ENCODE data around the gene FRMD7. TPM values are rescaled to one million over a fixed set of nuclear protein-coding genes. Genes with fewer than 3 reads are reported as not detected.
"Not testable (repeated sequence)": the region's sequence is repeated elsewhere in the genome, so short reads cannot be mapped to it uniquely, and the experiment has no call there.

FRMD7 gene
- total and polyA plus RNA-seq, 2 donors from 2014 or later: 0.19 to 2.5 TPM

DNA sequence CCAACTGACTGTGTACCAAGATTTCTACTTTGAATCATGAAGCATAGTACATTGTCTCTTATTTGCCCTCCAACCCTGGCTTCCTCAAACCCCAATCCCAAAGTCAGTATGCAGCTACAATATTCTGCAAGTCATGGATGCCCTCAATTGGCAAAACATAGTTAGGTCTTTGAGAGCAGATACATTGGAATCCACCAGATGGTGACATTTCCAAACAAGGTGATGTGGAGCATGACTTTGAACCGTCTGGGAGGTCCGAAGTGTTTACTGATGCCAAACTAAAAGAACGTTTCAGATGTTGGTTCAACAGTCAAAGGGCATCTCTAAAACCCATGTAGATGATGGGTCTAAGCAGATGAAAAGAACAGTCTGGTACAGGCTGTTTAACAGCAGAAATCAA, 43.7 kb upstream of the FRMD7 start:
- DNase-seq: peak in 1 of 5 donors; percentile 6
- no peaks in the 10 kb centered on the region for H3K9me3 ChIP-seq (ENCODE audit: control insufficient read depth in 2 of 3, insufficient read depth in 1 of 3, low read length in 3 of 3)
- H3K36me3 ChIP-seq (ENCODE audit: control insufficient read depth in 2 of 3, insufficient read depth in 3 of 3, low read length in 3 of 3): no peaks in the 10 kb centered on the region
- no peak overlapping the region for H3K27ac ChIP-seq (ENCODE audit: low read depth in 2 of 2, low read length in 2 of 2)
- TF ChIP-seq, protein P1, sequence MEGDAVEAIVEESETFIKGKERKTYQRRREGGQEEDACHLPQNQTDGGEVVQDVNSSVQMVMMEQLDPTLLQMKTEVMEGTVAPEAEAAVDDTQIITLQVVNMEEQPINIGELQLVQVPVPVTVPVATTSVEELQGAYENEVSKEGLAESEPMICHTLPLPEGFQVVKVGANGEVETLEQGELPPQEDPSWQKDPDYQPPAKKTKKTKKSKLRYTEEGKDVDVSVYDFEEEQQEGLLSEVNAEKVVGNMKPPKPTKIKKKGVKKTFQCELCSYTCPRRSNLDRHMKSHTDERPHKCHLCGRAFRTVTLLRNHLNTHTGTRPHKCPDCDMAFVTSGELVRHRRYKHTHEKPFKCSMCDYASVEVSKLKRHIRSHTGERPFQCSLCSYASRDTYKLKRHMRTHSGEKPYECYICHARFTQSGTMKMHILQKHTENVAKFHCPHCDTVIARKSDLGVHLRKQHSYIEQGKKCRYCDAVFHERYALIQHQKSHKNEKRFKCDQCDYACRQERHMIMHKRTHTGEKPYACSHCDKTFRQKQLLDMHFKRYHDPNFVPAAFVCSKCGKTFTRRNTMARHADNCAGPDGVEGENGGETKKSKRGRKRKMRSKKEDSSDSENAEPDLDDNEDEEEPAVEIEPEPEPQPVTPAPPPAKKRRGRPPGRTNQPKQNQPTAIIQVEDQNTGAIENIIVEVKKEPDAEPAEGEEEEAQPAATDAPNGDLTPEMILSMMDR (IDR thresholded peaks at IDR 0.05; ENCODE audit: borderline replicate concordance, extremely low read depth, insufficient read depth): peak; percentile 7
- no peak for FAIRE-seq
- H3K4me1 ChIP-seq (ENCODE audit: control insufficient read depth in 2 of 3, insufficient read depth in 2 of 3, low read depth in 1 of 3, low read length in 3 of 3): no peaks in the 10 kb centered on the region
- no peak overlapping the region for H3K9ac ChIP-seq (ENCODE audit: low read length in 3 of 3)
- peaks cover 7% of the 10 kb centered on the region for H3K27me3 ChIP-seq (ENCODE audit: control insufficient read depth, insufficient read depth, low read length)
- intact Hi-C loops (cut with DNase I): no loop called here
- H3K4me3 ChIP-seq (ENCODE audit: low read length in 3 of 3): no peak overlapping the region

DNA sequence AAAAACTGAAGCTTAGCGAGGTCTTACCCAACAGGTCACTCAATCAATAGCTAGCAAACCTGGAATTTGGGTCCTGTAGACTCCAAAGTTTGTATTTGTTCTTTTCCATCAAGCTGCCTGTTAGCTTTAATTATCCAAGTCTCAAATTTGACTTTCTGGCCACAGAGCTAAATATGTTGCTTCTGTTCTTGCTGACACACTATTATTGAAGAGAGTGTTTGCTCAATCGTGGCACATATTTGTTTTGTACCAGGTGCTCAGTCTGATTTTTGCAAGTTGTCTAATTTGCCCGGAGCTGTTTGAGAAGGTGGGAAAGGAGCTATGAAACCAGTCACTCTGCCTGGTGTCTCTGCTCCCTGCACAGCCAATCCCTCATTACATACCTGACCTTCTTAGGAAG, 41.7 kb upstream of the FRMD7 start:
- Histone ChIP-seq H3K27ac (ENCODE audit: low read depth in 2 of 2, low read length in 2 of 2) (no peak overlapping the region), H3K9me3 (ENCODE audit: control insufficient read depth in 2 of 3, insufficient read depth in 1 of 3, low read length in 3 of 3) (no peaks in the 10 kb centered on the region), H3K27me3 (ENCODE audit: control insufficient read depth, insufficient read depth, low read length) (peaks cover 4% of the 10 kb centered on the region), H3K4me1 (ENCODE audit: control insufficient read depth in 2 of 3, insufficient read depth in 2 of 3, low read depth in 1 of 3, low read length in 3 of 3) (no peaks in the 10 kb centered on the region), H3K36me3 (ENCODE audit: control insufficient read depth in 2 of 3, insufficient read depth in 3 of 3, low read length in 3 of 3) (no peaks in the 10 kb centered on the region), H3K4me3 (ENCODE audit: low read length in 3 of 3) (no peak overlapping the region), H3K9ac (ENCODE audit: low read length in 3 of 3) (no peak overlapping the region)
- TF ChIP-seq, protein P1 (IDR thresholded peaks at IDR 0.05; ENCODE audit: borderline replicate concordance, extremely low read depth, insufficient read depth): no peak
- DNase-seq: no peak
- no peak for FAIRE-seq
- intact Hi-C loops (cut with DNase I): no loop called here

DNA sequence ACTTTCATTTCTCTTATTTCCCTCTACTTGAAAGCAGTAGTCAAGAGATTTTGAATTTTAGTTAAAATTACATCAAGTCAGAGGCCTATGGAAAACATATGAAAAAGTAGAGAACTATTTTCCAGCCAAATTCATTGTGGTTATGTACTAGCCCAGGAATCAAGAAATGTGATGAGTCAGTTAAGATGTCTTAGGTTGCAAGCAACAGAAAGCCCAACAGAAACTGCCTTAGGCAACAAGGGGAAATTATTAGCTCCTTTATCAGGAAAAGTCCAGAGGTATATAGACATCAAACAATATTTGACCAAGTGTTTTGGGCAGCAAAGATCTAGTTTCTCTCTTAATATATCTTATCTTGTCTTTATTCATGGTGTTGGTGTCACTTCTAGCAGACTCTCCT, 37.8 kb upstream of the FRMD7 start:
- Histone ChIP-seq H3K27me3 (ENCODE audit: control insufficient read depth, insufficient read depth, low read length) (peaks cover 2% of the 10 kb centered on the region), H3K9me3 (ENCODE audit: control insufficient read depth in 2 of 3, insufficient read depth in 1 of 3, low read length in 3 of 3) (no peaks in the 10 kb centered on the region), H3K4me3 (ENCODE audit: low read length in 3 of 3) (no peak overlapping the region), H3K36me3 (ENCODE audit: control insufficient read depth in 2 of 3, insufficient read depth in 3 of 3, low read length in 3 of 3) (no peaks in the 10 kb centered on the region), H3K4me1 (ENCODE audit: control insufficient read depth in 2 of 3, insufficient read depth in 2 of 3, low read depth in 1 of 3, low read length in 3 of 3) (no peaks in the 10 kb centered on the region), H3K9ac (ENCODE audit: low read length in 3 of 3) (no peak overlapping the region), H3K27ac (ENCODE audit: low read depth in 2 of 2, low read length in 2 of 2) (no peak overlapping the region)
- no peak for FAIRE-seq
- TF ChIP-seq, protein P1 (IDR thresholded peaks at IDR 0.05; ENCODE audit: borderline replicate concordance, extremely low read depth, insufficient read depth): no peak
- intact Hi-C loops (cut with DNase I): no loop called here
- no peak for DNase-seq

DNA sequence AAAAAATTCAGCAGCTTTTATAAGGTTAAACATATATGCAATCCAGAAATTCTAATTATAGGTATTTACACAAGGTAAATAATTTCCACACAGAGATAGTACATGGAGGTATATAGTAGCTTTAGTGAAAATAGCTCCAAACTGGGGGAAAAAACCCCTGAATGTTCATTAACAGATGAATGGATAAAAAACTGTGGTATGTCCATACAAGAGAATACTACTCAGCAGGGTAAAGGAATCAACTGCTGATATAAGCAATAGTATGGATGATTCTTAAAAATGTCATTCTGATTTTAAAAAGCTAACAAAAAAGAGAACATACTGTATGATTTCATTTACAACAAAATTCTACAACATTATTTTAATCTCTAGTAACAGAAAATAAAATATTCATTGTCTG, 37.2 kb upstream of the FRMD7 start:
- H3K4me1 ChIP-seq (ENCODE audit: control insufficient read depth in 2 of 3, insufficient read depth in 2 of 3, low read depth in 1 of 3, low read length in 3 of 3): no peaks in the 10 kb centered on the region
- no peak overlapping the region for H3K27ac ChIP-seq (ENCODE audit: low read depth in 2 of 2, low read length in 2 of 2)
- H3K9me3 ChIP-seq (ENCODE audit: control insufficient read depth in 2 of 3, insufficient read depth in 1 of 3, low read length in 3 of 3): no peaks in the 10 kb centered on the region
- no peak overlapping the region for H3K9ac ChIP-seq (ENCODE audit: low read length in 3 of 3)
- H3K36me3 ChIP-seq (ENCODE audit: control insufficient read depth in 2 of 3, insufficient read depth in 3 of 3, low read length in 3 of 3): no peaks in the 10 kb centered on the region
- no peak for FAIRE-seq
- DNase-seq: no peak
- TF ChIP-seq, protein P1 (IDR thresholded peaks at IDR 0.05; ENCODE audit: borderline replicate concordance, extremely low read depth, insufficient read depth): no peak
- peaks cover 2% of the 10 kb centered on the region for H3K27me3 ChIP-seq (ENCODE audit: control insufficient read depth, insufficient read depth, low read length)
- H3K4me3 ChIP-seq (ENCODE audit: low read length in 3 of 3): no peak overlapping the region
- intact Hi-C loops (cut with DNase I): no loop called here

DNA sequence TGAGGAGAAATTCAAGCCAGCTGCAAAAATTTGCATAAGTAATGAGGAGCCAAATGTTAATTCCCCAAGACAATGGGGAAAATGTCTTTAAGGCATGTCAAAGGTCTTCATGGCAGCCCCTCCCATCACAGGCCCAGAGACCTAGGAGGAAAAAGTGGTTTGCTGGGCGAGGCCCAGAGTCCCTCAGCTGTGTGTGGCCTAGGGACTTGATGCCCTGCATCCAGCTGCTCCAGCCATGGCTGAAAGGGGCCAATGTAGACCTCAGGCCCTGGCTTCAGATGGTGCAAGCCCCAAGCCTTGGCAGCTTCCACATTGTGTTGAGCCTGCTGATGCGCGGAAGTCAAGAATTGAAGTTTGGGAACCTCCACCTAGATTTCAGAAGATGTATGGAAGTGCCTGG, 35.3 kb upstream of the FRMD7 start:
- H3K9me3 ChIP-seq (ENCODE audit: control insufficient read depth in 2 of 3, insufficient read depth in 1 of 3, low read length in 3 of 3); H3K4me3 ChIP-seq (ENCODE audit: low read length in 3 of 3); FAIRE-seq; intact Hi-C loops (cut with DNase I); H3K9ac ChIP-seq (ENCODE audit: low read length in 3 of 3); H3K4me1 ChIP-seq (ENCODE audit: control insufficient read depth in 2 of 3, insufficient read depth in 2 of 3, low read depth in 1 of 3, low read length in 3 of 3); H3K27ac ChIP-seq (ENCODE audit: low read depth in 2 of 2, low read length in 2 of 2); DNase-seq; H3K27me3 ChIP-seq (ENCODE audit: control insufficient read depth, insufficient read depth, low read length); H3K36me3 ChIP-seq (ENCODE audit: control insufficient read depth in 2 of 3, insufficient read depth in 3 of 3, low read length in 3 of 3): not testable (repeated sequence)
